Testis (tissue), 3 donors: ENCODE results near the gene C2orf68. TPM values are rescaled to one million over a fixed set of nuclear protein-coding genes. Genes with fewer than 3 reads are reported as not detected.

Experiments
- DNase-seq: peaks from one replicate; pipeline ENCODE4 v3.0.0-alpha.2; 2019
- H3K27ac ChIP-seq, 2 donors: fragments of 200-600 bp; sonication (generic); one replicate each; pipeline ENCODE4 v1.5.1; 2019
- H3K27me3 ChIP-seq: fragments of 200-600 bp; sonication (generic); one replicate; pipeline ENCODE4 v1.5.1; 2019
- H3K36me3 ChIP-seq: fragments of 200-600 bp; sonication (generic); one replicate; pipeline ENCODE4 v1.5.1; 2017; ENCODE audit warnings: low read depth; ENCODE audit errors: missing control alignments
- H3K4me1 ChIP-seq: fragments of 200-600 bp; sonication (generic); one replicate; pipeline ENCODE4 v1.5.1; 2019
- H3K4me3 ChIP-seq, 2 donors: fragments of 200-600 bp; sonication (generic); one replicate each; pipeline ENCODE4 v1.5.1; 2017 to 2019
- H3K9me3 ChIP-seq: fragments of 200-600 bp; sonication (generic); one replicate; pipeline ENCODE4 v1.5.1; 2017
- POLR2A ChIP-seq: fragments of 450-650 bp; IDR thresholded peaks from one replicate; pipeline ENCODE4 v1.6.1; 2017; ENCODE audit warnings: antibody characterized with exemption, mild to moderate bottlenecking, moderate library complexity
- WGBS, 2 donors: methylation state at CpG; one replicate each; pipeline ENCODE4 v1.1.5; 2018; 5-methylcytosine and 5-hydroxymethylcytosine counted together
- intact Hi-C: fragments of 100-400 bp; cut with DNase I; formaldehyde crosslinking; loops from one replicate; pipeline ENCODE4 v1.15.1; 2023; ENCODE audit warnings: low total_unique reads
- polyA plus RNA-seq: library from polyadenylated mRNA; stranded (reverse); fragments of 350-450 nt; fragmentation: Illumina TruSeq; extraction: RNeasy Lipid Tissue Mini Kit (QIAGEN cat#74804); gene quantifications from one replicate; pipeline ENCODE4 v1.2.3, GENCODE V29; 2014; ENCODE audit warnings: low read depth, low replicate concordance; ENCODE audit not compliant: insufficient read depth
- total RNA-seq, 2 donors: library from RNA; depleted of rRNA; stranded (reverse); fragments of >200 nt; gene quantifications; one replicate each; pipeline ENCODE4 v1.2.3, GENCODE V29; 2016
- TF ChIP-seq, protein P1 (sequence below), 3 experiments: fragments of 450-650 bp in 2 of 3; fragments of 200-600 bp in 1 of 3; sonication (generic) in 1 of 3; IDR thresholded peaks; one replicate each; pipeline ENCODE4 v1.5.1; 2016 to 2019; ENCODE audit warnings: antibody characterized with exemption in 3 of 3, mild to moderate bottlenecking in 2 of 3, moderate library complexity in 1 of 3

Gene C2orf68
- total and polyA plus RNA-seq, 3 donors from 2014 or later = 22.9 to 55.7 (median 37.6) TPM

- peak within 1 kb of the TSS; percentile 4 to 86 for H3K27ac ChIP-seq
- H3K4me3 ChIP-seq = peak within 1 kb of the TSS; percentile 62 to 65
- H3K36me3 ChIP-seq = no peaks in the 10 kb centered on the region
- H3K27me3 ChIP-seq = no peaks in the 10 kb centered on the region
- 1% methylated on average over 44 of the region's 52 CpGs; no CpG with 5 or more reads in 1 of the 2 donors for WGBS, 2 donors
- DNase-seq = no peak
- intact Hi-C loops = no loop called here
- no peaks in the 10 kb centered on the region for H3K9me3 ChIP-seq
- TF ChIP-seq POLR2A = no peak
- TF ChIP-seq, protein P1, sequence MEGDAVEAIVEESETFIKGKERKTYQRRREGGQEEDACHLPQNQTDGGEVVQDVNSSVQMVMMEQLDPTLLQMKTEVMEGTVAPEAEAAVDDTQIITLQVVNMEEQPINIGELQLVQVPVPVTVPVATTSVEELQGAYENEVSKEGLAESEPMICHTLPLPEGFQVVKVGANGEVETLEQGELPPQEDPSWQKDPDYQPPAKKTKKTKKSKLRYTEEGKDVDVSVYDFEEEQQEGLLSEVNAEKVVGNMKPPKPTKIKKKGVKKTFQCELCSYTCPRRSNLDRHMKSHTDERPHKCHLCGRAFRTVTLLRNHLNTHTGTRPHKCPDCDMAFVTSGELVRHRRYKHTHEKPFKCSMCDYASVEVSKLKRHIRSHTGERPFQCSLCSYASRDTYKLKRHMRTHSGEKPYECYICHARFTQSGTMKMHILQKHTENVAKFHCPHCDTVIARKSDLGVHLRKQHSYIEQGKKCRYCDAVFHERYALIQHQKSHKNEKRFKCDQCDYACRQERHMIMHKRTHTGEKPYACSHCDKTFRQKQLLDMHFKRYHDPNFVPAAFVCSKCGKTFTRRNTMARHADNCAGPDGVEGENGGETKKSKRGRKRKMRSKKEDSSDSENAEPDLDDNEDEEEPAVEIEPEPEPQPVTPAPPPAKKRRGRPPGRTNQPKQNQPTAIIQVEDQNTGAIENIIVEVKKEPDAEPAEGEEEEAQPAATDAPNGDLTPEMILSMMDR (IDR thresholded peaks at IDR 0.05) = no peak
- peaks cover 43% of the 10 kb centered on the region for H3K4me1 ChIP-seq
Measured at GRCh38 chr2:85584354-85584856, 27.5 kb downstream of the C2orf68 start, which contains the start of gene VAMP5. VAMP5 (plus strand) TSS chr2:85584431; CDS start chr2:85584491, 60 bp downstream.

- WGBS, 2 donors = 32 to 45% methylated on average over 5 to 16 of the region's 16 CpGs
- intact Hi-C loops = no loop called here
Measured at GRCh38 chr2:85583667-85584353, 28.1 kb downstream of the C2orf68 start.

GRCh38 chr2:85582492-85582891, 29.4 kb downstream of the C2orf68 start:
- TF ChIP-seq, protein P1 (IDR thresholded peaks at IDR 0.05) = no peak
- Histone ChIP-seq H3K4me3 (no peak overlapping the region), H3K27me3 (no peaks in the 10 kb centered on the region), H3K9me3 (no peaks in the 10 kb centered on the region), H3K27ac (no peak overlapping the region), H3K36me3 (no peaks in the 10 kb centered on the region), H3K4me1 (peaks cover 44% of the 10 kb centered on the region)
- intact Hi-C loops = no loop called here
- WGBS, 2 donors = 66 to 77% methylated on average over 1 of the region's 1 CpG
- DNase-seq = no peak

More at GRCh38 chr2:85583667-85584353, 28.1 kb downstream of the C2orf68 start:
- Histone ChIP-seq H3K27ac (peak overlapping the region; percentile 4 to 86), H3K4me1 (peaks cover 43% of the 10 kb centered on the region), H3K9me3 (no peaks in the 10 kb centered on the region), H3K4me3 (peak overlapping the region; percentile 62 to 65), H3K27me3 (no peaks in the 10 kb centered on the region), H3K36me3 (no peaks in the 10 kb centered on the region)
- no peak for DNase-seq
- TF ChIP-seq, protein P1 (IDR thresholded peaks at IDR 0.05) = no peak
- no peak for TF ChIP-seq POLR2A

DNA sequence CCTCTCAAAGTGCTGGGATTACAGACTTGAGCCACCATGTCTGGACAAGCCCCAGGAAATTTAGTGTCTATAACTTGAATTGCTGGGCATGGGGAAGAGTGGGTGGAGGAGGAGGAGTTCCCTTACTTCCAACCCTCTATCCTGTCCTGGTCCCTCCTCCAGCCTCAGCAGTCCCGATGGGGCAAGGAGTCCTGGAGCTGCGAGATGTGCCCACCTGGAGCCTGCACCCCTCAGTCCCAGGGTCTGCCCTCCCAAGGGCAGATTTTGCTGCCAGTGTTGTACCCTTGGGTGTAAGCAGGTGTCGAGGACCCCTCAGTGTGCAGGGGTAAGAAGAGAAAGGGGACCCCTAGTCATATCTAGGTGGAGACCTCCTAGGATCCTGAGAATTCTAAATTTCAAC, 31.7 kb downstream of the C2orf68 start:
- Histone ChIP-seq H3K4me1 (peaks cover 40% of the 10 kb centered on the region), H3K4me3 (no peak overlapping the region), H3K9me3 (no peaks in the 10 kb centered on the region), H3K36me3 (no peaks in the 10 kb centered on the region), H3K27ac (peak overlapping the region in 1 of 2 donors; percentile 59), H3K27me3 (no peaks in the 10 kb centered on the region)
- intact Hi-C loops = no loop called here
- 64 to 82% methylated on average over 3 of the region's 3 CpGs for WGBS, 2 donors
- no peak for TF ChIP-seq POLR2A
- TF ChIP-seq, protein P1 (IDR thresholded peaks at IDR 0.05) = no peak
- DNase-seq = no peak
